Stimulated activated effector memory CD8-positive, alpha-beta T cell treated with anti-CD3 and anti-CD28 coated beads, Interleukin-12 subunit alpha, Interleukin-12 subunit beta, amount 100 ng/mL, for 72 hours (primary cell): ENCODE results near the gene KCNMA1.
A peak's percentile ranks its signal among the peaks of the same experiment; 100 is the strongest.

Experiments used
- ATAC-seq: fragments of 150-1000 bp; cut with Tn5 transposase; 2 replicates; pipeline ENCODE4 v1.10.0; 2021
- DNase-seq, 2 donors: peaks; one replicate each; pipeline ENCODE4 v3.0.0; 2021 to 2022; ENCODE audit warnings: low spot score in 2 of 2
- H3K27ac Mint-ChIP-seq: one replicate; pipeline ENCODE4 v1.8.0; 2022; ENCODE audit warnings: mild to moderate bottlenecking, mixed read lengths
- H3K36me3 Mint-ChIP-seq: one replicate; pipeline ENCODE4 v1.8.0; 2022; ENCODE audit warnings: mild to moderate bottlenecking, mixed read lengths
- H3K4me1 Mint-ChIP-seq: one replicate; pipeline ENCODE4 v1.8.0; 2022; ENCODE audit warnings: mixed read lengths
- H3K4me3 Mint-ChIP-seq: one replicate; pipeline ENCODE4 v1.8.0; 2022; ENCODE audit warnings: mild to moderate bottlenecking, mixed read lengths
- H3K9me3 Mint-ChIP-seq: one replicate; pipeline ENCODE4 v1.8.0; 2022; ENCODE audit warnings: mixed read lengths

Gene KCNMA1

GRCh38 chr10:77504196-77504872 lies 133.3 kb downstream of the KCNMA1 start:
- no peaks in the 10 kb centered on the region for H3K36me3 Mint-ChIP-seq
- ATAC-seq (no peak), DNase-seq (no peak)
- H3K4me1 Mint-ChIP-seq = peaks cover 40% of the 10 kb centered on the region
- no peak overlapping the region for H3K4me3 Mint-ChIP-seq
- no peaks in the 10 kb centered on the region for H3K9me3 Mint-ChIP-seq
- no peak overlapping the region for H3K27ac Mint-ChIP-seq

GRCh38 chr10:77501846-77502261 lies 135.8 kb downstream of the KCNMA1 start:
- Mint-ChIP-seq H3K27ac (peak overlapping the region; percentile 77), H3K4me1 (peaks cover 40% of the 10 kb centered on the region), H3K4me3 (peak overlapping the region; percentile 43), H3K36me3 (no peaks in the 10 kb centered on the region), H3K9me3 (no peaks in the 10 kb centered on the region)
- ATAC-seq (peak; percentile 46), DNase-seq (no peak)

- H3K4me3 Mint-ChIP-seq = peak overlapping the region; percentile 43
- peak overlapping the region; percentile 77 for H3K27ac Mint-ChIP-seq
- H3K36me3 Mint-ChIP-seq = no peaks in the 10 kb centered on the region
- ATAC-seq = peak; percentile 68
- no peaks in the 10 kb centered on the region for H3K9me3 Mint-ChIP-seq
- peaks cover 37% of the 10 kb centered on the region for H3K4me1 Mint-ChIP-seq
- no peak for DNase-seq
These were observed 136.3 kb downstream of the KCNMA1 start for GRCh38 chr10:77501152-77501845.

GRCh38 chr10:77500754-77501151 lies 136.9 kb downstream of the KCNMA1 start:
- H3K27ac Mint-ChIP-seq = peak overlapping the region; percentile 77
- H3K4me3 Mint-ChIP-seq = peak overlapping the region; percentile 43
- H3K36me3 Mint-ChIP-seq = no peaks in the 10 kb centered on the region
- DNase-seq = no peak
- H3K4me1 Mint-ChIP-seq = peaks cover 34% of the 10 kb centered on the region
- no peaks in the 10 kb centered on the region for H3K9me3 Mint-ChIP-seq
- ATAC-seq = peak; percentile 82

GRCh38 chr10:77498829-77499228 lies 138.8 kb downstream of the KCNMA1 start:
- peaks cover 25% of the 10 kb centered on the region for H3K4me1 Mint-ChIP-seq
- DNase-seq (no peak), ATAC-seq (no peak)
- H3K4me3 Mint-ChIP-seq = no peak overlapping the region
- H3K36me3 Mint-ChIP-seq = no peaks in the 10 kb centered on the region
- no peaks in the 10 kb centered on the region for H3K9me3 Mint-ChIP-seq
- no peak overlapping the region for H3K27ac Mint-ChIP-seq

GRCh38 chr10:77498210-77498609 lies 139.4 kb downstream of the KCNMA1 start:
- Mint-ChIP-seq H3K36me3 (no peaks in the 10 kb centered on the region), H3K4me1 (peaks cover 25% of the 10 kb centered on the region), H3K27ac (no peak overlapping the region), H3K9me3 (no peaks in the 10 kb centered on the region), H3K4me3 (no peak overlapping the region)
- ATAC-seq = no peak
- DNase-seq = no peak

GRCh38 chr10:77497748-77498147 lies 139.9 kb downstream of the KCNMA1 start:
- Mint-ChIP-seq H3K36me3 (no peaks in the 10 kb centered on the region), H3K4me3 (no peak overlapping the region), H3K9me3 (no peaks in the 10 kb centered on the region), H3K27ac (no peak overlapping the region), H3K4me1 (peaks cover 25% of the 10 kb centered on the region)
- ATAC-seq = no peak
- DNase-seq = no peak

- H3K9me3 Mint-ChIP-seq = no peaks in the 10 kb centered on the region
- ATAC-seq (no peak), DNase-seq (no peak)
- no peak overlapping the region for H3K4me3 Mint-ChIP-seq
- H3K27ac Mint-ChIP-seq = no peak overlapping the region
- H3K36me3 Mint-ChIP-seq = no peaks in the 10 kb centered on the region
- H3K4me1 Mint-ChIP-seq = peaks cover 18% of the 10 kb centered on the region
These were observed 140.6 kb downstream of the KCNMA1 start for GRCh38 chr10:77496941-77497420.

GRCh38 chr10:77494756-77495541 lies 142.7 kb downstream of the KCNMA1 start:
- Mint-ChIP-seq H3K27ac (no peak overlapping the region), H3K9me3 (no peaks in the 10 kb centered on the region), H3K36me3 (no peaks in the 10 kb centered on the region), H3K4me1 (no peaks in the 10 kb centered on the region), H3K4me3 (no peak overlapping the region)
- no peak for ATAC-seq
- DNase-seq = no peak

- Mint-ChIP-seq H3K4me3 (no peak overlapping the region), H3K36me3 (no peaks in the 10 kb centered on the region), H3K4me1 (no peaks in the 10 kb centered on the region), H3K27ac (no peak overlapping the region), H3K9me3 (no peaks in the 10 kb centered on the region)
- DNase-seq = no peak
- ATAC-seq = no peak
These were observed 143.3 kb downstream of the KCNMA1 start for GRCh38 chr10:77494327-77494726.

- ATAC-seq (peak; percentile 76), DNase-seq (peak in 1 of 2 donors; percentile 48)
- H3K27ac Mint-ChIP-seq = no peak overlapping the region
- H3K4me3 Mint-ChIP-seq = no peak overlapping the region
- H3K4me1 Mint-ChIP-seq = no peaks in the 10 kb centered on the region
- H3K9me3 Mint-ChIP-seq = no peaks in the 10 kb centered on the region
- H3K36me3 Mint-ChIP-seq = no peaks in the 10 kb centered on the region
These were observed 143.8 kb downstream of the KCNMA1 start for GRCh38 chr10:77493851-77494261.

- Mint-ChIP-seq H3K4me1 (no peaks in the 10 kb centered on the region), H3K9me3 (no peaks in the 10 kb centered on the region), H3K27ac (no peak overlapping the region), H3K4me3 (no peak overlapping the region), H3K36me3 (no peaks in the 10 kb centered on the region)
- no peak for DNase-seq
- peak; percentile 3 for ATAC-seq
These were observed 144.3 kb downstream of the KCNMA1 start for GRCh38 chr10:77493239-77493806.

- Mint-ChIP-seq H3K4me3 (no peak overlapping the region), H3K9me3 (no peaks in the 10 kb centered on the region), H3K27ac (no peak overlapping the region), H3K36me3 (no peaks in the 10 kb centered on the region), H3K4me1 (no peaks in the 10 kb centered on the region)
- DNase-seq (no peak), ATAC-seq (no peak)
These were observed 145.1 kb downstream of the KCNMA1 start for GRCh38 chr10:77492368-77492994.

GRCh38 chr10:77490534-77491314 lies 146.9 kb downstream of the KCNMA1 start:
- no peak overlapping the region for H3K27ac Mint-ChIP-seq

More at GRCh38 chr10:77490534-77491314, 146.9 kb downstream of the KCNMA1 start:
- Mint-ChIP-seq H3K4me3 (no peak overlapping the region), H3K9me3 (no peaks in the 10 kb centered on the region), H3K36me3 (no peaks in the 10 kb centered on the region), H3K4me1 (no peaks in the 10 kb centered on the region)
- ATAC-seq (no peak), DNase-seq (no peak)
